GM18907 (cell line): ENCODE measurements around the gene INPP4B.

Experiments used
- ATAC-seq: cut with Tn5 transposase; IDR thresholded peaks from one replicate; pipeline ENCODE4 v1.9.1; 2021; ENCODE audit warnings: mild to moderate bottlenecking, moderate library complexity; ENCODE audit not compliant: unreplicated experiment

Gene INPP4B

DNA sequence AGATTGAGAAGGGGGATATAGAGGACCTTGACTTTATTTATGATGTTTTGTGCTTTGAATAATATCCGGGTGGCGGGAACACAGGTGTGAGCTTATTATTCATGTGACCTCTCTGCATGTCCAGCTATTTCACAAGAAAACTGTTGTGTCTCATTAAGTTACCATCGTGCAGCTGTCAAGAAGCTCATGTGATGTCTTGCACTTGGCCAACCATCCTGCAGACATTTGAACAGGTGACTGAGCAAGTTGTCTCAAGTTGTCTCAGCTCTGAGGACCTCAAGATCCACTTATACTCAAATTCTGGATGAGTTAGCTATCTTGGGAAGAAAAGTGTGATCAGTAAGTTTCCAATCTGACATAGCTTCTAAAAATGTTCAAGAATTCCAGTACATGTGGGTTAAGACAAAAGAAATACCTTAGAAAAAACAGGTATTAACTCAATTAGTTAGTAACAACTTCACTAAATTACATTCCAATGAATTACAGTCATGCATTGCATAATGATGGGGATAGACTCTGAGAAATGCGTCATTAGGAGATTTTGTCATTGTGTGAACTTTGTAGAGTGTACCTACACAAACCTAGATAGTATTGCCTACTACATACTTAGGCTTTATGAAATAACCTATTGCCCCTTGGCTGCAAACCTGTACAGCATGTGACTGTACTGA, 462.2 kb downstream of the INPP4B start:
- ATAC-seq: no peak

DNA sequence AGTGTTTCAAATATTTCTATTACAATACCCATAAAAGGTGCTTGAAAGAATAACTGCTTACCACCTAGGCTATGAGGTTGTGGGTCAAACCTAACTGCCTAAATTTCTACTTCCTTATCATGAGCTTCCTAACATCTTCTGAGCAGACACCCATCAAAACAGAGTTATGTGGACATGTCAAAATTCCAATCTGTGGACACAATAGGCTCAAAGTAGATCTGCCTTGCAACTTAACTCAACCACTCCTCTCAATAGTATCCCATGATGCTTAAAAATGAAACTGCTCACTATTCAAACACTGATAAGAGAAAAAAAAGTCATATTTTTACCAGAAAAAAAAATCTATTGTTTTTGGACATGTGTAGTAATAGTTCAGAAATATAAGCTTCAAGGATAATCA, 462.7 kb downstream of the INPP4B start:
- ATAC-seq: no peak

DNA sequence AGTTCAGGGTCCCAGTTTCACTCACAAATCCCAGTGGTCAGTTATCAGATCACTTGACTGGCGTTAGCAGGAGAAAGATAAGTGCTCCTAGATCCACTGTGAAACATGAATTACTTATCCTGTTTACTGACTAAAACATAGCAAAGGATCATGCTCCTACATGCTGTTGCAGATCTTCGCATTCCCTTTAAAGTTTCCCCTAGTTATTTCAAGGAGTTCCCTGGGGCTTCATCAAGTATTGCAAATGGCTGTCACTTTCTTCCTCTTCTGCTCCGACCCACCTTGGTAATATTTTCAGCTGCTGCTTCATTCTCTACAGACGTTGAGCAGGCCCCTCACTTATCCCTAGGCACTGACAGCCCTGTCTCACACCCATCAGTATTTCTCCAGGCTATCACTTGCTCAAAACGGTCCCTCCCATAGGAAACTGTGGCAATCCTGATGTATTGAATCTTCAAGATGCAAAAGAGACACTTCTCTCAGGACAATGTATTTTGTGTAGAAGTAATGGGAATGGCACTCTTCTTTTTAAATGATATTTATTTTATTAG, 466.0 kb downstream of the INPP4B start:
- no peak for ATAC-seq

DNA sequence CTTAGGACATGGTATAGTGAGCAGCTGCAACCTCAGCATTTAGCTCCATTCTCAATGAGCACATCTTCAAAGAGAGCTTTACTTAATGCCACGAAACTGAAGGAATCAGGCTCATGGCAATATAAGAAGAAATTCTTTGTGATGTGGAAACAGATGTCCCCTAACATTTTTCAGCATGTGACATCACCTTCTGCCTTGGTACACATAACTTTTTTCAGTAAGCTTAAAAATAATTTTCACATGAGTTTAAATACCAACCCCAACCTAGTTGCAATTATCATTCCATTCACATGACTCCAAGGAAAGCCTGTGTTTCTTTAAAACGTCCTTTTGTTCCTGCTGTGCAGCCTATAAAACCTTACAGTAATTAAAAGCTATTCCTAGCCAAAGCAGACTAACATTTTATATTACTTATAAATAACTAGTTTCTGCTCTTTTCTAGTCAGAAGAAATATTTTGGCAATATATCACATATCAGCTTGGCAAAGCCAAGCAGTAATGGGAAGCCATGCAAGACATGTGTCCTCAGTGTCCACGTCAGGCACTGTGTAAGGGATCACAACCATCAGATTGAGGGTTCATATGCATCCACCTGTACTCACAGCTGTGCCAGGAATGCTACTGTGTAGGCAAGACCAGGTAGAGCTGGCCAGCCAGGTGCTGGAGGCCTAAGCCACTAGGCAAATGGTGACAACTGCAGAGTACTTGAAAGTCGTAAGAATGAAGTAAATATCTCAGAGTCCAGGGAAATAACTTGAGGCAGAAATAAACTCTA, 466.6 kb downstream of the INPP4B start:
- ATAC-seq: no peak

DNA sequence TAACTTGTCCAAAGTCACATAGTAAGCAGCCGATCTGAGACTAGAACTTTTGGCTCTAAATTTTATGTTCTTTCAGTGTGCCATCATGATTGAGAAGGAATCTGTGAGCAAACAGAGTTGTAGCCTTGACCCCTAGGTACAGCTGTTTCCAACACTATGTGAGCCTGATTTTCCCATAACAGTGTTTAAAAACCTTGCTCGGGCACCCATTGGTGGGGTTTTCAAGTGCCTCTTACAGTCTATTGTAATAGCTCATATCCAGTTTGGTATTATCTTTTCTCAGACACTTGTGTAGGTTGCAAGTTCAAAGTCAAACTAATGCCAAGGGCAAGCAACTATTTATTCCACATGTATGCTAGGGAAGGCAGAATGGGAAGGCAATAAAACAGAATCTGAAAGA, 467.9 kb downstream of the INPP4B start:
- no peak for ATAC-seq

DNA sequence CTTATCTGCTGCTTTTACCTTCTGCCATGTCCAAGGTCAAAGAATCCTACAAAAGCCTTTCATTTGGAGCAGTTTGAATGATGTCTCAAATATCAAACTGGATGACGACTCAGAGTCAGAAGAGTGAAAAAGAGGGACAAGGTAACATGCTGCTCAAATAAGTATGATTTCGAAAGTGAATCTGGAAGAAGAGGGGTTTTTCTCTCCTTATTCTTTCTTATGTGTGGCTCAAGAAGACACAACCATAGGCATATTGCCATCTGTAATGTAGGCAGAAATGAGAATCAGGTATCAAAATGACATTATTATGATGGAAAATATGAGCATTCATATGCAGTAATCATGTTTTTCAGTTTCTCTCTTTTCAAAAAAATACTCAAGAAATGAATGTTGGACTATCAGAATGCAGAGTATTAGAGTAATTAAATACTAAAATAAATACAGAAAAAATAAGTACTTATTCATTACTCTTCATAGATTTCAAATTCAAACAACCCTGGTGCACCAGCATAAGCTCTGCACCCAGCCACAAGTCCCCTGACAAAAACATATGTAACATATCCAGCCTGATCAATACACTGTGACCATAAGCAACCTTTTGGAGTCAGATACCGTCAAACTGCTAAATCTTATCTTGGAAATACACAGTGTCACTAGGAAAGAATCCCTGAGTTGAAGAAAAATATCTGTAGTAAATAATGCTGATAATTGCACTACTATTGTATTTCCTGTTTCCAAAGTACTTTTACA, 468.6 kb downstream of the INPP4B start:
- no peak for ATAC-seq

DNA sequence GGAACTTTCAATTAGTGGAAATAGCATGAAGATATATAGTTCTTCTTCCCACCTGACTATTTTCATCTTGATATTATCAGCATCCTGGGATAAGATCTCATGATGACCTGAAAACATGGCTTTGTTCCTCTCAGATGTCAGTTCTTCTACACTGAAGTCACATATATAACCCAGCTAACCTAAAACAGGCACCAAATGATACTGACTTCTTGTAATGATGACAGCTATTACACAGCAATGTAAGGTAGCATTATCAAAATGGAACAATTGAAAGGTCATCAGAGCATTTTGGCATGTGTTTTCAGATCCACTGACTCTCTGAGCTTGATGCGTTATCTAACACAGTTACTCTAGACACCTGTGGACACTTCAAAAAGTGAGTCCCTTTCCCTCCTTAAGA, 469.9 kb downstream of the INPP4B start:
- no peak for ATAC-seq

DNA sequence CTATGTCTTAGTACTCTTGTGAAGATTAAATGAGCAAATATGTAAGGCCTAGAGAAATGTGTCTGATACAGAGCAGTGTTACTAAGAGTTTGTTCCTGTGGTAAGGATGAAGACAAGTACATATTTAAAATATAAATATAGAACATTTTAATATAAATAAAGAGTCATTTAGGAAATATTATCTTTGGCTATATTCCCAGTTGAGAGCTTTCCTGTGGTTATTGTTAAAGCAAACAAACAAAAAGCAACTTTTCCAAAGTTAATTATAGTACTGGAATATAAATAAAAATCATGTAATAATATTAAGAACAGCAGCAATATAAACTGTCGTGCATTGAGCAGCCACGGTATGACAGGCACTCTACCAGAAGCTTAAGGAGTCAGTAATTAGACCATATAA, 472.5 kb downstream of the INPP4B start:
- ATAC-seq: no peak

DNA sequence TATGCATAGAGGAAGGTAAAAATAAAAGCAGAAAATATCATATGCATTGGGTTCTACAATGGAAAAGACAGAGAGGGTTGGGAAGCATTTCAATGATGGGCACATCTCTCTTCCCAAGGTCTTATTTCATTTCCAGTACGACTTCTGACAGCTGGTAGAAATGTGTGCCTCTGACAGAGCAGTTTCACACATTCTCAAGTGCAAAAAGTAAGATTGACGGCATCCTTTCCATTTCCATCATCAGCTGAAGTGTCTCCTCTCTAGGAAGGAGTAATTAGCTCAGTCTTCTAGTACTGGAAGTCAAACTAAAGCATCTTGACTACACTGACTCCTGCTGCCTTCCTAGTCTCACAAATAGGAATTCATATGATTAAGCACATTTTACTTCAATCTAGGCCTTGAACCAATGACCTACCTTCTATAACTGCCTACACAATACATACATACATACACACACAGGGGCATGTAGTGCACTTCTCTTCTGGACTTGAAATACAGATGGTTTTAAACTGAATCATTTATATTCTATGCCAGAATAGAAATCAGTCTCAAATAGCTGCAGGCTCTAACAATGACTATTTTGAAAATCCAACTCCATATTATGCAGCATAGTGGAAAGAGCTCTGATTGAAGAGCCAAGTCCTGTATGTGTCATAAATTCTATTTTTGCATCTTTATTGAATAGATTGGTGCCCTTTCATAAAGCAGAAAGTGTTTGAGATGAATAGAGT, 473.4 kb downstream of the INPP4B start:
- ATAC-seq: no peak

DNA sequence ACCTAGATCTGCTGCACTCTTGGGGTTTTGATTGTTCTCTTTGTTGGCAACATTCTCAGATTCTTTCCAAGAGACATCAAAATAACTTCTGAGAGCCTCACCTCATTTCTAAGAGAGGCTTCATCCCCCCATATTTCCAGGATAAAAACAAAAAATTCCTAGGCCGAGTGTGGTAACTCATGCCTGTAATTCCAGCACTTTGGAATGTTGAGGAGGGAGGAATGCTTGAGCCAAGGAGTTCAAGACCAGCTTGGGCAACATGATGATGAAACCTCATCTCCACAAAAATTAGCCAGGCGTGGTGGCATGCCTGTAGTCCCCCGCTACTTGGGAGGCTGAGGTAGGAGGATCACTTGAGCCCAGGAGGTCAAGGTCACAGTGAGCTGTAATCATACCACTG, 477.0 kb downstream of the INPP4B start:
- no peak for ATAC-seq

DNA sequence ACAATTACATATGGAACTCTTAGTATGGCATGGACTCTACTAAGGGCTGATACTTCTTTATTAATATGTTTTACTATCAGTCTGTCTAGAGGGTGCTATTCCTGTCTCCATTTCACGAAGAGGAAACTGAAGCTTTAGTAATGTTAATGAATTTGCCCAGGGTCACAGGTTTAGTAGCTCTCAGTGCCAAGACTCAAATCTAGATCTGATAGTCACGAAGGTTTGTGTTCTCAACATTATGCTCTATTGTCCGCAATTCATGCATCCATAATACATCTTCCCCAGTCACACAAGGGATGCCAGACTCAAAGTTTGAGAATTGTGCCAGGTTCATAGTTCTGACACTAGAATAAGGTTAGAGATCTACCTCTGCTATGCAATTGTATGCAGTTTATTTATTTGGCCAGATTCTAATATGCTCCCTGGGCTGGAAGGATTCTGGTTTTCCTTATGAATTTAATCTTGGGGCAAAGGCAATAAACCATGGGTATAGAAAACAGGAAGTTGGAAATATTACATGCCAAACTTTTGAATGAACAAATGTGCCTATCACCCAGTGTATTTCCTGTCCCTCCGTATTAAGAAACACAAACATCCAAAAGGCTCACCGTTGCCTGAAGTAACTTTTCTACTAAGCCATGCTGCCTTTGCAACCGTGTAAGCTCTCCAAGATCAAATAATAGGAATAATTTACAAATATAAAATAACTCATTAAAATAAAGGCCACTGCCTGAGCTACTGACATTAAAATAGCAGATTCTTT, 478.5 kb downstream of the INPP4B start:
- ATAC-seq: no peak

DNA sequence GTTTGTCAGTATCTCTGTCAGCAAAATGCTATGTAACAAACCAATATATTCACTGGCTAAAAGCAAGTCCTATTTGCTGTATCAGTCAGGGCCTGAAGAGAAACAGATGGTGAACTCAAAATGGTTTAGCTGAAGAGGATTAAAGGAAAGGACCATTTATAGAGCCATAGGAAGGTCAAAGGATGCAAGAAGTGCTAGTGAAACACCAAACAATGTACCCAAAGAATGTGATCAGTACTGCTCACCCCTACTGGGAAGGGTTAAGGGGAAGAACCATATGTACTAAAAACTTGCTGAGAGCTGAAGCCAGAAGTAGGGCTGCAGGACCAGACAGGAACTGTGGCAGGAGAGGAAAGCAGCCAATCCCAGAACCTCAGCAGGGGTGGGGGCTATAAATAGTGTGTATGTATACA, 479.3 kb downstream of the INPP4B start:
- no peak for ATAC-seq

DNA sequence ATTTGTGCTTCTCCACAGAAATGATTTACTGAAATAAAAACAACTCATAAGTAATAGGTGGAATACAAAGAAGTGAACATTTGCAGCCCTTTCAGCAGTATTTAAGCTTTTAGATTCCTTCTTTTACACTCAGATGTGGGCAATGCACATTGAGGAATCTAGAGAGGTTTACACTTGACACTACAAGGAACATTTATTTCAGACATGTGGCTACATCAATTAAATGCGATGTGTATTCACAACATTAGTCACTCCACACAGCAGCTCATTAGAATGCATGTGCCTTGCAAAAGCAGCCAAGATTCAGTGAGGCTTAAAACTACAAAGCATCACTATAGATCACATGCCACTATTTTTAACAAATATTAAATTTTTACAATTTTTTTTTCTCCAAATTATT, 480.7 kb downstream of the INPP4B start:
- ATAC-seq: no peak

DNA sequence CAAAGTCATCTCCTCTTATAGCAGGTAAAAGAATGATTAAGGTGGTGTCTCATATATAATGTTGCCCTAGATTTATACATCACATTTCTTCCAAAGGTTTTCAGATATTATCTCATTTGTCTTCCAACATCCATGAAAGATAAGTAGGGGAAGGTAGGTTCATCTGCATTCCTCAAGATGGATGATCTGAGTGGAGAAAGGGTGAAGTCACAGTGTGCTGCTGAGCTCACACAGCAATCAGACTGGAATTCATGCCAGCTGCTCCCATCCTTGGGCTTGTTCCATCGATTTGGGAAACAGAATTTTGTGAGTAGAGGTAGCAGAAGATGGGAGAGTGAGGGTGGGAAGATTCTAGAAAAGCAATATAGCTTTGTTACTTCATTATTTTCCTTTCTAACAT, 482.4 kb downstream of the INPP4B start:
- ATAC-seq: no peak

DNA sequence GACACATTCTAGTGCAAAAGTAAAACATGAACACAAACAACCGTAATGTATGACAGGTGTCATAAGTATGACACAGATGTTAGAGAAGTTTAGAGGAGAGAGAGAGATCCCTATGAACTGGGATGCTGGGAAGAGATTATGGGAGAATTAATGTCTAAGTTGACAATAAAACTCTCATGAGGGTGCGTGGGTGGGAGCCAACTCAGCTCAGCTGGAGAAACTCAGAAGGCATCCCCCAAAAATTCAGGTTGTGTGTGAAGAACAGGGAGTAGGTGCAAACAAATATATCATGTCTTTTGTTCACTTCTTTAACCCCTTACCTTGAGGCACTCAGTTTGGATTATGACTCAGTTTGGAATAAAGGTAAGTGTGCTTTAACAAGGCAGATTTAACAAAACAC, 484.1 kb downstream of the INPP4B start:
- ATAC-seq: no peak

DNA sequence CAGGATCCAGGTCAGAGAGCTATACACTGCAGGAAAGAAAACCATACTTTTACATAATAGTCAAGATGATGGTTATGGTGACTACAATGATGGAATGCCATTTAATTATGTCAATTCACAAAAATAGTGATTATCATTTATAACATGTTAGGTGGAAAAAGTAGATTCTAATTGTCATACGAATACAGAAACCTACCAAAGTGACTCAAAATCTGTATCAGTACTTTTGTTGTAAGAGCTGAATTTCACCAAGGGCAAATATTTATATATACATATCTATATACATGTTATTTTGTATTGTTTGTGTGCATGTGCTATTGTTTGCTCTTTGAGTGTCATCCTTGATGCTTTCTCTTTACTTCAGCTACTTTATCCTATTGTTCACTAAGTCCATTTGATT, 485.4 kb downstream of the INPP4B start:
- no peak for ATAC-seq

DNA sequence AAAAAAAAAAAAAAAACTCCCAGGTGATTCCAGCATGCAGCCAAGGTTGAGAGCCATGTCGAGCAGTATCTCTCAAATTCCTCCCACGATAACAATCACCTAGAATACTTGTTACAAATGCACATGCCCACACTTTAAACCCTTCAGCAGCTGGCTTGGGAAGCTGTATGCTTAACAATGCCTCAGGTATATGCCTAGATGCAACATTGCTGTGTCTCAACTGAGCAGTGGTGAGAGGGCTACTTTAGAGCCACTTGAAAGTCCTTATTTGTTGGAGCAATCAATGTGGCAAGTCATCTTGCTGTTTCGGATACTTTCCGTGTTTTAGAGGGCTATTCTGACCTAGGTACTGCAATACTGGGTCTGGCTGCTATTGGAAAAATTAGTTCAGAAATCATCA, 487.4 kb downstream of the INPP4B start:
- no peak for ATAC-seq

DNA sequence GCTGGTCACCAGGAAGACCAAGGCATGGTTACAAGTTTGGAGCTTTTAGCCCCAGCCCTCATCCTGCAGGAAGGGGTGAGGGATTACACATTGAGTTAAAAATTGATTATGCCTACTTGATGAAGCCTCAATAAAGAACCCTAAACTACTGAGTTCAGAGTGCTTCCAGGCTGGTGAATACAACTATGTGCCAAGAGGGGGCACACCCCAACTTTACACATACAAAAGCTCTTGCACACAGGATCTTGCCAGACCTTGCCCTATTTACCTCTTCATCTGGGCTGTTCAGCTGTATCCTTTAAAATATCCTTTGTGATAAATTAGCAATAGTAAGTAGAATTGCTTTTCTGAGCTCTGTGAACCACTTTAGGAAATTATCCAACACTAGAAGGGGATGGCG, 489.3 kb downstream of the INPP4B start:
- ATAC-seq: no peak

DNA sequence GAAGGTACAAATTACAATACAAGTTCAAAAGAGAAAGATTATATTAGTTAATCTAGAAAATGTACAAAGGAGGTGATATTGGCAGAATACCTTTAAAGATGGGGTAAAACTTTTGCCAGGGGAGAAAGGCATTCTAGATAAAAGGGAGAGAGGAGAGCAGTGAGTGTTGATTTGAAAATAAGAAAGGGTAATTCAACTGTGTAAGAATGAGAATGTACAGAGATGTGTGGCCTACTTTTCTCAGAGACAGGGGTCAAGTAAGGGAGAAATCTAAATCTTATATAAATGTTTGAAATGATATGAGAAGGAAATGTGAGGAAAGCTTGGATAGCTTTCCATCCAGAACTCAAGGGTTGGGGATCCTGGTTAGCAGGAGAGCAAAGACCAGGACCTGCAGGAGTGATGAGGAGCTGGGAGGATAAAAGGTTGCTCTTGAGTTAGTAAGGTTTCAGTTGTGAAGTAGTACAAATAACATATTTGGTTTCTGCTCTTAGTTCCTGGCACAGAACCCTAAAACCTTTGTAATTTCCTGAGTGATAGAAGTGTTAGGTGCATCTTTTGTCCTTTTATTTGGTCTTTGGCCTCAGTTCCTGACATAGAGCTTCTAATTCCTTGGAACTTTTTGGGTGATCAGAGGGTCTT, 489.9 kb downstream of the INPP4B start:
- no peak for ATAC-seq

DNA sequence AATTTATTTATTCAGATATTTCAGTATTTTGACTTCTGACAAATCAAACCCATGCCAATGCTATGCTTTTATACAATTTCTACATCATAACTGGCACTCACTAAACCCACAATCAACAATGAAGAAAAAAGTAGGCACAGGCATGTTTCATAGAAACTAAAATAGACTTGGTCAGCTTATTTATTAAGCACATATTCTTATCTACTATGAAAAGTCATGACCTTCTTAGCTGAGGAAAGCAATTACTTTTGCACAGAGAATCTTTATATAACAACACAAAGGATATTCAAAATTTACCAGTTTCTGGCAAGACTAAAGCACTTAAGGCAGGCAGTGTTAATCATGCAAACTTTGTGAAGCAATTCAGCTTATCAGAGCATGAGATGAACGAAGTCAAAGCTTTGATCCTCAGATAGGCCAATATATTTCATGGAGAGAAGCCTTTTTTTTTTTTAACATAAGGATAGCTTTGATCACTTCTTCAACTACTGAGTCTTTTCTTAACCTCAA, 490.6 kb downstream of the INPP4B start:
- ATAC-seq: no peak
